Measurements from ENCODE around the gene CADM1.

CADM1 gene

DNA sequence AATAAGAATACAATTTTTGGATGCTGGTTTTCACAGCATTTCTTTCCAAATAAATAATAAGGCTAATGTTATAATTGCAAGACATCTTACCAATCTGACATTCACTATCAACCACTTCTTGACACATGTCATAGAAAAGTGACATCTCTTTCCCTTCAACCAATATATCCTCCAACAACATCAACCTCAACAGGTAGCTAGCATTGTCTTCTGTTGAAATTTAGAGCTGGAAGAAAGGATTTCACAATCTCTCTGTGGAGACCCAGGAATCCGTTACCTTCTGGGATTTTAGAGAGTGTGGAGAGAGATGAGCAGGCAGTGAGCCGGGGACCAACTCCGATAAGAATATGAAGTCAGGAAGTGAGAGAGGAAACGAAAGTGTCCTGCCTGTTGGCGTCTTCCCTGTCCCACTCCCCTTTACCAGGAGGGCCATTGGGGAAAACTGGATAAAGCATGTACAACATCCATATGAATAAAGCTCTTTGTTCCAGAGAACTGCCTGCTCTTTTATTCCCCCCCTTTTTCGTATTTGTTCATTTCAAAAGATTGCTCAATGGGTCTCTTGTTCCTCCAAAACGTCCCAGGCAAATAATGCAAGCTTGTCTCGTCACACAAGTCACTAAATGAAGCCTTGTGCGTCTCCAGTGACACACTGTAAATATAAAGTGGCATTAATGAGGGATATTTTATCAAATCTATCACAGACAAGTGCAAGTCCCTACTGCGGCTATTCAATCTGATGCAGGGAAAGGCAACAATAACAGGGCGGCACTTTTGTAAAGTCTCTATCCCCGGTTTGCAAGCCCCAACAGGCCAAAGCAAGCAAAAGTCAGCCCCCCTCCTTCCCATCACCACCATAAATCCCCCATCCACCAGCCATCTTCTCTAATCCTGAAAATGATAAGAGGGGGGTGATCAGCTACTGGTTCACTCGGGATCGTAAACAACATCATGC lies 3.4 kb downstream of the CADM1 start:
- no peak for DNase-seq (ENCODE audit: low spot score)
- TF ChIP-seq, protein P1, sequence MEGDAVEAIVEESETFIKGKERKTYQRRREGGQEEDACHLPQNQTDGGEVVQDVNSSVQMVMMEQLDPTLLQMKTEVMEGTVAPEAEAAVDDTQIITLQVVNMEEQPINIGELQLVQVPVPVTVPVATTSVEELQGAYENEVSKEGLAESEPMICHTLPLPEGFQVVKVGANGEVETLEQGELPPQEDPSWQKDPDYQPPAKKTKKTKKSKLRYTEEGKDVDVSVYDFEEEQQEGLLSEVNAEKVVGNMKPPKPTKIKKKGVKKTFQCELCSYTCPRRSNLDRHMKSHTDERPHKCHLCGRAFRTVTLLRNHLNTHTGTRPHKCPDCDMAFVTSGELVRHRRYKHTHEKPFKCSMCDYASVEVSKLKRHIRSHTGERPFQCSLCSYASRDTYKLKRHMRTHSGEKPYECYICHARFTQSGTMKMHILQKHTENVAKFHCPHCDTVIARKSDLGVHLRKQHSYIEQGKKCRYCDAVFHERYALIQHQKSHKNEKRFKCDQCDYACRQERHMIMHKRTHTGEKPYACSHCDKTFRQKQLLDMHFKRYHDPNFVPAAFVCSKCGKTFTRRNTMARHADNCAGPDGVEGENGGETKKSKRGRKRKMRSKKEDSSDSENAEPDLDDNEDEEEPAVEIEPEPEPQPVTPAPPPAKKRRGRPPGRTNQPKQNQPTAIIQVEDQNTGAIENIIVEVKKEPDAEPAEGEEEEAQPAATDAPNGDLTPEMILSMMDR (IDR thresholded peaks at IDR 0.05; ENCODE audit: extremely low read depth, missing control alignments) = no peak

DNA sequence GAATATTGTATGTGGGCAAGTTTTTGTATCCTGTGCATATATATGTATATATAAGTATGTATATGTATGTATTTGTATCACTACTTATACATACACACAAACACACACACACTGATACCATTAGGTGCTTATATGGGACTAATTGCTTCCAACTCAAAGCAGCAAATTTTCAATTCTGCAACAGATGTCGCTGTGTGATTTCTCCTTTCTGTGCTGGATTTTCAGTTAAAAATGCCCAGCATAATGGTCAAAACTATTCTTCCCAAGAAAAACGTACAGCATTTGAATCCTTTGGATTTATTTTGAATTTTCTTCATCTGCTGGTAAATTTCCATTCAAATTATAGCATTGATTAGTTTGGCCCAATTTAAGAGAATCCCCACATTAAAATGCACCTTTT lies 4.3 kb downstream of the CADM1 start:
- no peak for DNase-seq (ENCODE audit: low spot score)
- TF ChIP-seq, protein P1 (IDR thresholded peaks at IDR 0.05; ENCODE audit: extremely low read depth, missing control alignments) = no peak

DNA sequence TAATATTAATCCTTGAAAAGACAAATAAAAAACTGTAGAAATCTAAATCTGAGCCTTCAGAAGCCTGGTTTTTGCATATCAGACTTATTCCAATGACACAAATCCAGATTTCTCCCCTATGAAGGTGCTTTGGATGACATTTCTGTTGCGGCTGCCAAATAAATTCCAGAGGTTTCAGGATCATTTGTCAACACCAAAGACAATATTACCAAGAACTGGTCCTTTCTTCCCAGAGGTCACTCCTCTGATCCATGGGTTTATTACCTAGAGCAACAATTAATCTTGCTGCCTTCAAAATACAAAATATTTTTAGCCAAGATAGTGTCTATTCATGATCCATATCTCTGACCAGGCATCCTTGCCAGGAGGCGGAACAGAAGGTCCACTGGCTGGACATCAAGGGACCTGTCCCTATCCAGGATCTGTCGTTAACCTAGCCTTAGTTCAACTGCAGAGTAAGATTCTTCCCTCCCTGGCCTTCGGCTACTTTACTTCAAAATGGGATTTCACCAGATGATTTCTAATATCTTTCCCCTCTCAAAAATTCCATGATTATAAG lies 4.9 kb downstream of the CADM1 start:
- TF ChIP-seq, protein P1 (IDR thresholded peaks at IDR 0.05; ENCODE audit: extremely low read depth, missing control alignments) = no peak
- no peak for DNase-seq (ENCODE audit: low spot score)

DNA sequence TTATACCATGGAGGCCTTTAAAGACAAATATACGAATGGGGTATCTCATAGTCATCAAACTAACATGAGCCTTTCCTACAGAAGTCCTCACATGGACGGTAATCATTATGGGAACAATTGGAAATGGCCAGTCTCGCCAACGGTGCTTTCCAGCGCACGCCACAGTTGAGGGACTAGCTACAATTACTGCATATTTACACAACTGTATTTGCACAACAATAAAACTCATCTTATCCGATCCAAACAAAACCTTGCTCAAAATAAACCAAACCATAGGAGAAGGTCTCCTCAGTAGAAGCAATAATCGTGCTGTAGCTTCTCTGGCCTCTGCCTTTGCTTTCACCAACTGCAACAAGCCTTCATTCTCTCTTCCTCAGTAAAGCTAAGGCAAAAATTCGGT lies 5.9 kb downstream of the CADM1 start:
- TF ChIP-seq, protein P1 (IDR thresholded peaks at IDR 0.05; ENCODE audit: extremely low read depth, missing control alignments) = no peak
- DNase-seq (ENCODE audit: low spot score) = no peak

DNA sequence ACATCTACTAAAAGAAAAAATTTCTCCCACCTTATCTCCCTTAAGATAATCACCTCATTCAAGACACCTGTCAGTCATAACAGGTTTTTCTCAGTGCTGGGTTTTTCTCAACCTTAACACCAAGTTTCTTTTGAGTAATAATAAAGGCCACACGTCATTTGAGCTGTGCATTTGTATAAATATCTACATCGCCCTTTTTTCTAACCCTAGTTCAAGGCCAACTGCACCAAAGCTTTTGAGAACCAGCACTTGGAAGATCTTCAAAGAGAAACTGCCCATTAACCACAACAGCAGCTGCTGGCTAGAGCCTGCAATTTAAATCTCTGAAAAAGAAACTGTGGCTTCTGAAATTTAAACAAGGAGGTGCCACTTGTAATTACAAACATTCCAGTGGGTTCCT lies 6.9 kb downstream of the CADM1 start:
- TF ChIP-seq, protein P1 (IDR thresholded peaks at IDR 0.05; ENCODE audit: extremely low read depth, missing control alignments) = no peak
- DNase-seq (ENCODE audit: low spot score) = no peak

DNA sequence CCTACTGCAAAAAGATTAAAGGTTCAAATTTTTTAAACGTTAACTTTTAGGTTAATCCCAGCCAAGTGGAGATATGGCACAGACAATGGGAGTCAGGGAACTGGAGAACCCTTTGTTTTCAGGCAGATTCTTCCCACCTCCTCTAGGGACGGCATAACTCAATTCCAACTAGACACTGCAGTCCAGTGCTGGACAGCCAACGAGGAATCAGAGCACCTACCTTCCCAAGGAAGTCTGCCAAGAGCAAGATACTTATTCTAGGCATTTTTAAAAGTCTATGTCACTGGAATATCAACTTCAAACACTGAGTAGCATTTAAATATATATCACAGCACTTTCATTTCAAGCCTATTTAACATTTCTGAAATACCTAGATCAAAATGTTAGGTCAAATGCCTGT lies 7.3 kb downstream of the CADM1 start:
- DNase-seq (ENCODE audit: low spot score) = no peak
- TF ChIP-seq, protein P1 (IDR thresholded peaks at IDR 0.05; ENCODE audit: extremely low read depth, missing control alignments) = no peak

DNA sequence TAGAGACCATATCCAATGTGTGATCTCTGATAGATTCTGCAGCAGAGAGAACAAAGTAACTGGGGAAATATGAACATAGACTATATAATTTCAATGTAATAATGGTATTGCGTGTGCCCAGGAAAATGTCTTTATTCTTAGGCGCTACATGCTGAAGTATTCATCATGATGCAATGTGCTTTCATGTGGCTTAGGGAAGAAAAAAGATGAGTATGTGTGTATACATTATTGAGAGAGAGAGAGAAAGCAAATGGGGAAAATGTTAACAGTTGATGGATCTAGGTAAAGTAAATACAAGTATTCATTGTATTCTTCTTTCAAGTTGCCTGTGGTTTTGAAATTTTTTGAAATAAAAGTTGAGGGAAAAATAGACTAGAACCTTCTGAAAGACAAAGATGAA lies 10.3 kb downstream of the CADM1 start:
- DNase-seq (ENCODE audit: low spot score) = no peak
- TF ChIP-seq, protein P1 (IDR thresholded peaks at IDR 0.05; ENCODE audit: extremely low read depth, missing control alignments) = no peak

All from GM20000 (cell line).